Measurements from ENCODE around the gene PIEZO2.

PIEZO2 gene

GRCh38 chr18:10757349-10757748 lies 392.0 kb downstream of the PIEZO2 start:
- Histone ChIP-seq H3K4me1 (ENCODE audit: control insufficient read depth, low read length) (no peaks in the 10 kb centered on the region), H3K27me3 (ENCODE audit: control insufficient read depth, low read length) (no peaks in the 10 kb centered on the region; the same call in 1 of the 2 replicates), H4K20me1 (ENCODE audit: control insufficient read depth, insufficient read depth, low read depth, low read length) (no peaks in the 10 kb centered on the region), H3K36me3 (ENCODE audit: control insufficient read depth, low read length) (no peaks in the 10 kb centered on the region), H3K27ac (ENCODE audit: low read depth, low read length) (no peak overlapping the region), H3K4me2 (ENCODE audit: low read length) (no peak overlapping the region), H3K9me2 (replicated peaks; ENCODE audit: control insufficient read depth, low read length) (no peaks in the 10 kb centered on the region), H3F3A (ENCODE audit: control insufficient read depth, insufficient read depth) (no peaks in the 10 kb centered on the region), H3K4me3 (ENCODE audit: low read length) (no peak overlapping the region), H3K79me2 (ENCODE audit: control insufficient read depth, low read length) (no peaks in the 10 kb centered on the region), H3K9me3 (ENCODE audit: control insufficient read depth, insufficient read depth, low read length) (no peaks in the 10 kb centered on the region)
- TF ChIP-seq, protein P1, sequence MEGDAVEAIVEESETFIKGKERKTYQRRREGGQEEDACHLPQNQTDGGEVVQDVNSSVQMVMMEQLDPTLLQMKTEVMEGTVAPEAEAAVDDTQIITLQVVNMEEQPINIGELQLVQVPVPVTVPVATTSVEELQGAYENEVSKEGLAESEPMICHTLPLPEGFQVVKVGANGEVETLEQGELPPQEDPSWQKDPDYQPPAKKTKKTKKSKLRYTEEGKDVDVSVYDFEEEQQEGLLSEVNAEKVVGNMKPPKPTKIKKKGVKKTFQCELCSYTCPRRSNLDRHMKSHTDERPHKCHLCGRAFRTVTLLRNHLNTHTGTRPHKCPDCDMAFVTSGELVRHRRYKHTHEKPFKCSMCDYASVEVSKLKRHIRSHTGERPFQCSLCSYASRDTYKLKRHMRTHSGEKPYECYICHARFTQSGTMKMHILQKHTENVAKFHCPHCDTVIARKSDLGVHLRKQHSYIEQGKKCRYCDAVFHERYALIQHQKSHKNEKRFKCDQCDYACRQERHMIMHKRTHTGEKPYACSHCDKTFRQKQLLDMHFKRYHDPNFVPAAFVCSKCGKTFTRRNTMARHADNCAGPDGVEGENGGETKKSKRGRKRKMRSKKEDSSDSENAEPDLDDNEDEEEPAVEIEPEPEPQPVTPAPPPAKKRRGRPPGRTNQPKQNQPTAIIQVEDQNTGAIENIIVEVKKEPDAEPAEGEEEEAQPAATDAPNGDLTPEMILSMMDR (IDR thresholded peaks at IDR 0.05; ENCODE audit: low read depth, low read length, poor library complexity, severe bottlenecking), result no peak
- TF ChIP-seq EZH2phosphoT487 (IDR thresholded peaks at IDR 0.05; ENCODE audit: borderline replicate concordance, low read length), result no peak

GRCh38 chr18:10755855-10756254 lies 393.5 kb downstream of the PIEZO2 start:
- no peak overlapping the region for H3K27ac ChIP-seq (ENCODE audit: low read depth, low read length)
- H3K27me3 ChIP-seq (ENCODE audit: control insufficient read depth, low read length), result no peaks in the 10 kb centered on the region; the same call in 1 of the 2 replicates
- no peaks in the 10 kb centered on the region for H3K9me2 ChIP-seq (replicated peaks; ENCODE audit: control insufficient read depth, low read length)
- TF ChIP-seq EZH2phosphoT487 (IDR thresholded peaks at IDR 0.05; ENCODE audit: borderline replicate concordance, low read length), result no peak
- TF ChIP-seq, protein P1 (IDR thresholded peaks at IDR 0.05; ENCODE audit: low read depth, low read length, poor library complexity, severe bottlenecking), result no peak
- H3K36me3 ChIP-seq (ENCODE audit: control insufficient read depth, low read length), result no peaks in the 10 kb centered on the region
- H3K4me3 ChIP-seq (ENCODE audit: low read length), result no peak overlapping the region
- H3F3A ChIP-seq (ENCODE audit: control insufficient read depth, insufficient read depth), result no peaks in the 10 kb centered on the region
- no peaks in the 10 kb centered on the region for H3K79me2 ChIP-seq (ENCODE audit: control insufficient read depth, low read length)
- H3K9me3 ChIP-seq (ENCODE audit: control insufficient read depth, insufficient read depth, low read length), result no peaks in the 10 kb centered on the region
- H4K20me1 ChIP-seq (ENCODE audit: control insufficient read depth, insufficient read depth, low read depth, low read length), result no peaks in the 10 kb centered on the region
- H3K4me2 ChIP-seq (ENCODE audit: low read length), result no peak overlapping the region
- no peaks in the 10 kb centered on the region for H3K4me1 ChIP-seq (ENCODE audit: control insufficient read depth, low read length)

DNA sequence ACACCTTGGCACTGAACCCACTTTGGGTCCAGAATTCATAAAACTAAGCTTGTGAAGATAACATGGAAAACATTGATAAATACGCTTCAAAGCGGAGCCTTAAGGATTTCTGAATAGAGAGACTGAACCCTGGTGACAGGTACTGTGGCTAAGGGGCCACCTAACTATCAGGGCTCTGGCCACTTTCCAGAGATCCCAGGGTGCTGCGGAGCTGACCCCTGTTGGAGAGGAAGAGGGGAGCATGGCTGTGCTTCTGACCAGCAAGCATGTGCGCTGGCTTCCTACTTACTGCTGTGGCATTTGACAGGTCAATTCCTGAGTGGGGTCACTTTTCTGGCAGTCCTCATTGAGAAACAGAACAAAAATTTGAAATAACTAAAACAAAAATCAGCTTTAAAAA lies 395.2 kb downstream of the PIEZO2 start:
- Histone ChIP-seq H3K4me2 (ENCODE audit: low read length) (no peak overlapping the region), H3K27me3 (ENCODE audit: control insufficient read depth, low read length) (no peaks in the 10 kb centered on the region; the same call in 1 of the 2 replicates), H3K36me3 (ENCODE audit: control insufficient read depth, low read length) (no peaks in the 10 kb centered on the region), H3K9me3 (ENCODE audit: control insufficient read depth, insufficient read depth, low read length) (no peaks in the 10 kb centered on the region), H3K4me3 (ENCODE audit: low read length) (no peak overlapping the region), H3F3A (ENCODE audit: control insufficient read depth, insufficient read depth) (no peaks in the 10 kb centered on the region), H3K79me2 (ENCODE audit: control insufficient read depth, low read length) (no peaks in the 10 kb centered on the region), H3K4me1 (ENCODE audit: control insufficient read depth, low read length) (no peaks in the 10 kb centered on the region), H4K20me1 (ENCODE audit: control insufficient read depth, insufficient read depth, low read depth, low read length) (no peaks in the 10 kb centered on the region), H3K27ac (ENCODE audit: low read depth, low read length) (no peak overlapping the region), H3K9me2 (replicated peaks; ENCODE audit: control insufficient read depth, low read length) (no peaks in the 10 kb centered on the region)
- TF ChIP-seq, protein P1 (IDR thresholded peaks at IDR 0.05; ENCODE audit: low read depth, low read length, poor library complexity, severe bottlenecking), result no peak
- TF ChIP-seq EZH2phosphoT487 (IDR thresholded peaks at IDR 0.05; ENCODE audit: borderline replicate concordance, low read length), result no peak

All from DOHH2 (cell line).